Gastrocnemius medialis (tissue), 4 donors: ENCODE results near the gene MOSMO. TPM values are rescaled to one million over a fixed set of nuclear protein-coding genes. Genes with fewer than 3 reads are reported as not detected.
"Not testable (repeated sequence)": the region's sequence is repeated elsewhere in the genome, so short reads cannot be mapped to it uniquely, and the experiment has no call there.

Experiments used
- ATAC-seq, 2 donors: fragments of 150-250 bp; one replicate each; pipeline ENCODE4 v1.9.1; 2016
- DNase-seq, 2 donors: peaks; one replicate each; pipeline ENCODE4 v3.0.0-alpha.2; 2019
- H3K27ac ChIP-seq, 4 donors: fragments of 200-600 bp; sonication (generic); 1 replicate in 1 of 4; 2 replicates in 3 of 4; pipeline ENCODE4 v1.5.1; 2016 to 2018; ENCODE audit warnings: mild to moderate bottlenecking in 2 of 4, moderate library complexity in 1 of 4
- H3K27me3 ChIP-seq, 3 donors: fragments of 200-600 bp; sonication (generic) in 2 of 3; 1 replicate in 1 of 3; 2 replicates in 2 of 3; pipeline versions ENCODE4 v1.5.1 to v1.6.0; 2016 to 2019; ENCODE audit warnings: mild to moderate bottlenecking in 1 of 3, moderate library complexity in 1 of 3
- H3K36me3 ChIP-seq, 2 donors: fragments of 200-600 bp; sonication (generic) in 1 of 2; one replicate each; pipeline ENCODE4 v1.5.1; 2017 to 2018
- H3K4me1 ChIP-seq, 2 donors: fragments of 200-600 bp; sonication (generic) in 1 of 2; one replicate each; pipeline ENCODE4 v1.5.1; 2016 to 2017; ENCODE audit warnings: mild to moderate bottlenecking in 2 of 2
- H3K4me3 ChIP-seq, 4 donors: fragments of 200-600 bp; sonication (generic) in 3 of 4; 1 replicate in 1 of 4; 2 replicates in 3 of 4; pipeline ENCODE4 v1.5.1; 2016 to 2019; ENCODE audit warnings: mild to moderate bottlenecking in 2 of 4
- H3K9me3 ChIP-seq, 3 donors: fragments of 200-600 bp; sonication (generic) in 2 of 3; 1 replicate in 1 of 3; 2 replicates in 2 of 3; pipeline ENCODE4 v1.5.1; 2016 to 2019
- POLR2A ChIP-seq, 2 donors: fragments of 450-650 bp; IDR thresholded peaks; one replicate each; pipeline ENCODE4 v1.6.1; 2017; ENCODE audit warnings: antibody characterized with exemption in 2 of 2, mild to moderate bottlenecking in 2 of 2, moderate library complexity in 2 of 2
- in situ Hi-C, 4 donors: fragments of 200-750 bp; cut with MboI; loops; one replicate each; pipeline versions ENCODE4 v1.15.0 to v1.8.0; 2017; ENCODE audit warnings: low sequenced_read_pairs in 4 of 4
- intact Hi-C: fragments of 100-400 bp; cut with DNase I; formaldehyde crosslinking; loops from one replicate; pipeline ENCODE4 v1.15.1; 2023; ENCODE audit warnings: low total_unique reads
- total RNA-seq, 4 donors: library from RNA; depleted of rRNA; stranded (reverse); fragments of >200 nt; gene quantifications; one replicate each; pipeline versions ENCODE4 v1.1.0 to v1.2.3, GENCODE V29; 2016
- TF ChIP-seq, protein P1 (sequence below), 5 experiments: fragments of 450-650 bp in 3 of 5; fragments of 200-600 bp in 2 of 5; sonication (generic) in 2 of 5; IDR thresholded peaks in 4 of 5; conservative IDR thresholded peaks in 1 of 5; 1 replicate in 4 of 5; 2 replicates in 1 of 5; pipeline ENCODE4 v1.5.1; 2016 to 2019; ENCODE audit warnings: antibody characterized with exemption in 5 of 5, mild to moderate bottlenecking in 3 of 5, moderate library complexity in 3 of 5

Gene MOSMO
- total RNA-seq, 4 donors from 2014 or later: 12.6 to 17.6 (median 13.9) TPM

DNA sequence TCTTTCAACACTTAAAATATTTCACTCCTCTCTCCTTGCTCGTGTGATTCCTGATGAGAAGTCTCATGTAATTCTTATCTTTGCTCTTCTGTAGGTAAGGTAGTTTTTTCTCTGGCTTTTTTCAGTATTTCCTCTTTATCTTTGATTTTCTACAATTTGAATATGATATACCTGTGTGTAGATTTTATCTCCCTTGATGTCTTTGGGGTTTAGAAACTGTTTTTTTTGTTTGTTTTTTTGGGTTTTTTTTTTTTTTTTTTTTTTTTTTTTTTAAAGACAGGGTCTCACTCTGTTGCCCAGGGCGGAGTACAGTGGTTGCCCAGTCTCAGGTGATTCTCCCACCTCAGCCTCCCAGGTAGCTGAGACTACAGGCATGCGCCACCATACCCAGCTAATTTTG lies 26.6 kb downstream of the MOSMO start:
- in situ Hi-C loops (no loop called here), intact Hi-C loops (no loop called here)
- Histone ChIP-seq H3K27ac (no peak overlapping the region), H3K4me3 (no peak overlapping the region), H3K36me3 (peaks cover 0 to 7% of the 10 kb centered on the region in 2 donors), H3K4me1 (peaks cover 0 to 3% of the 10 kb centered on the region in 2 donors), H3K9me3 (no peaks in the 10 kb centered on the region), H3K27me3 (no peaks in the 10 kb centered on the region)
- TF ChIP-seq, protein P1, sequence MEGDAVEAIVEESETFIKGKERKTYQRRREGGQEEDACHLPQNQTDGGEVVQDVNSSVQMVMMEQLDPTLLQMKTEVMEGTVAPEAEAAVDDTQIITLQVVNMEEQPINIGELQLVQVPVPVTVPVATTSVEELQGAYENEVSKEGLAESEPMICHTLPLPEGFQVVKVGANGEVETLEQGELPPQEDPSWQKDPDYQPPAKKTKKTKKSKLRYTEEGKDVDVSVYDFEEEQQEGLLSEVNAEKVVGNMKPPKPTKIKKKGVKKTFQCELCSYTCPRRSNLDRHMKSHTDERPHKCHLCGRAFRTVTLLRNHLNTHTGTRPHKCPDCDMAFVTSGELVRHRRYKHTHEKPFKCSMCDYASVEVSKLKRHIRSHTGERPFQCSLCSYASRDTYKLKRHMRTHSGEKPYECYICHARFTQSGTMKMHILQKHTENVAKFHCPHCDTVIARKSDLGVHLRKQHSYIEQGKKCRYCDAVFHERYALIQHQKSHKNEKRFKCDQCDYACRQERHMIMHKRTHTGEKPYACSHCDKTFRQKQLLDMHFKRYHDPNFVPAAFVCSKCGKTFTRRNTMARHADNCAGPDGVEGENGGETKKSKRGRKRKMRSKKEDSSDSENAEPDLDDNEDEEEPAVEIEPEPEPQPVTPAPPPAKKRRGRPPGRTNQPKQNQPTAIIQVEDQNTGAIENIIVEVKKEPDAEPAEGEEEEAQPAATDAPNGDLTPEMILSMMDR (IDR thresholded peaks at IDR 0.05 in 4 of 5, conservative IDR thresholded peaks at IDR 0.05 in 1 of 5): no peak
- TF ChIP-seq POLR2A (IDR thresholded peaks at IDR 0.05): no peak
- ATAC-seq (no peak), DNase-seq (no peak)

DNA sequence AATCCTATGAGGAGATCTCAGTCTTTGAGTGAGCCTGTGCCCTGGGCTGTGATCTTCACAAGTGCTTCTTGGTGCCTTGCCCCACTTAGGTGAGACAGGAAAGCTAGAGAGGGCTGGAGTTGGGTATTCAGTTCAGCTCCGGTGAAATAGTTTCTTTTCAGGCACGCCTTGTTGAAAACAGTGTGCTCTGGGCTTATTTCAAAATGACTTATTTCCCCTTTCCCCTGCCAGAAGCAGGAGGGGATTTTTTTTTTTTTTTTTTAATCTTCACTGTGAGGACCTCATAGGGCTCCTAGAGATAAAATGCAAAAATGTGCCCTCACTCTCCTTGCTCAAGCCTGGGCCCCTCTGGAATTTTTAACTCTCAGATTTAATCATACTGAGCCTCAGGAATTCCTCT lies 27.2 kb downstream of the MOSMO start:
- Histone ChIP-seq H3K36me3 (peaks cover 0 to 7% of the 10 kb centered on the region in 2 donors), H3K4me1 (peaks cover 0 to 3% of the 10 kb centered on the region in 2 donors), H3K27ac (no peak overlapping the region), H3K27me3 (no peaks in the 10 kb centered on the region), H3K9me3 (no peaks in the 10 kb centered on the region), H3K4me3 (no peak overlapping the region)
- intact Hi-C loops (no loop called here), in situ Hi-C loops (no loop called here)
- no peak for TF ChIP-seq POLR2A (IDR thresholded peaks at IDR 0.05)
- TF ChIP-seq, protein P1 (IDR thresholded peaks at IDR 0.05 in 4 of 5, conservative IDR thresholded peaks at IDR 0.05 in 1 of 5): no peak
- ATAC-seq (no peak), DNase-seq (no peak)

DNA sequence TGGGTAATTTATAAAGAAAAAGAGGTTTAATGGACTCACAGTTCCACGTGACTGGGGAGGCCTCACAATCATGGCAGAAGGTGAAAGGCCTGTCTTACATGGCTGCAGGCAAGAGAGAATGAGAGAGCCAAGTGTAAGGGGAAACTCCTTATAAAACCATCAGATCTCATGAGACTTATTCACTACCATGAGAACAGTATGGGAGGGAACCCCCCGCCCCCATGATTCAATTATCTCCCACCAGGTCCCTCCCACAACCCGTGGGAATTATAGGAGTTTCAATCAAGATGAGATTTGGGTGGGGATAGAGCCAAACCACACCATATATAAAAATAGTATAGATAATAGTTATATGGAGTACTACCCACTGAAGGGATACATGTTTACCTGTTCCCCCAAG lies 36.0 kb downstream of the MOSMO start:
- H3K4me3 ChIP-seq, H3K36me3 ChIP-seq, DNase-seq, in situ Hi-C loops, H3K27ac ChIP-seq, H3K9me3 ChIP-seq, ATAC-seq, intact Hi-C loops, H3K27me3 ChIP-seq, H3K4me1 ChIP-seq: not testable (repeated sequence)

DNA sequence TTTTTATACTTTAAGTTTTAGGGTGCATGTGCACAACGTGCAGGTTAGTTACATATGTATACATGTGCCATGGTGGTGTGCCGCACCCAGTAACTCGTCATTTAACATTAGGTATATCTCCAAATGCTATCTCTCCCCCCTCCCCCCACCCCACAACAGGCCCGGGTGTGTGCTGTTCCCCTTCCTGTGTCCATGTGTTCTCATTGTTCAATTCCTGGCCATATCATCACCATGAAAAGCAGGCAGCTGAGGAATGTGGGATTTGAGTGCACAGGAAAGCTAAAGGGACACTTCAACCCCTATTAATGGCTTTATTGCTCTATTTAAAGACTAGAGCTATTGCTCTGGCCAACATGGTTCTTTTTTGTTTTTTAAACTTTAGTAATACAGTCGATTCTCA lies 38.0 kb downstream of the MOSMO start:
- in situ Hi-C loops, intact Hi-C loops, ATAC-seq, H3K27ac ChIP-seq, H3K36me3 ChIP-seq, H3K4me3 ChIP-seq, H3K4me1 ChIP-seq, H3K27me3 ChIP-seq, H3K9me3 ChIP-seq, DNase-seq: not testable (repeated sequence)

DNA sequence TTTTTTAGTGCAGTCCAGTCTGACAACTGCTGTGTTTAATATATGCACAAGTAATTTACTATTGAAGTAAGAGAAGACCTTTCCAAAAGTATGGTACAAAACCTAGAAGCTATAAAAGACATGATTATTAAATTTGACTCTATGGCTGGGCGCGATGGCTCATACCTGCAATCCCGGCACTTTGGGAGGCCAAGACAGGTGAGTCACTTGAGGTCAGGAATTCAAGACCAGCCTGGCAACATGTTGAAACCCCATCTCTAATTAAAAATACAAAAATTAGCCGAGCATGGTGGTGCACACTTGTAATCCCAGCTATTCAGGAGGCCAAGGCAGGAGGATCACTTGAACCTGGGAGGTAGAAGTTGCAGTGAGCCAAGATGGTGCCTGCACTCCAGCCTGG lies 43.1 kb downstream of the MOSMO start:
- ATAC-seq: no peak
- in situ Hi-C loops: no loop called here

DNA sequence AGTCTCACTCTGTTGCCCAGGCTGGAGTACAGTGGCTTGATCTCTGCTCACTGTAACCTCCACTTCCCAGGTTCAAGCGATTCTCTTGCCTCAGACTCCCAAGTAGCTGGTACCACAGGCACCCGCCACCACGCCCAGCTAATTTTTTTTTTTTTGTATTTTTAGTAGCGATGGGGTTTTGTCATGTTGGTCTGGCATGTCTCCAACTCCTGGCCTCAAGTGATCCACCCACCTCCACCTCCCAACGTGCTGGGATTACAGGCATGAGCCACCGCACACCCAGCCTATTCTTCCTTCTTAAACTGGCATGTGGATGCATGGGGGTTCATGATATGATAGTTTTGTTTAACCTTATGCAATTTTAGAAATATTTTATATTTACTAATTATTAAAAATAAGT lies 45.1 kb downstream of the MOSMO start:
- DNase-seq (no peak), ATAC-seq (no peak)
- intact Hi-C loops (no loop called here), in situ Hi-C loops (no loop called here)
- no peak for TF ChIP-seq POLR2A (IDR thresholded peaks at IDR 0.05)
- TF ChIP-seq, protein P1 (IDR thresholded peaks at IDR 0.05 in 4 of 5, conservative IDR thresholded peaks at IDR 0.05 in 1 of 5): no peak
- Histone ChIP-seq H3K9me3 (no peaks in the 10 kb centered on the region), H3K36me3 (no peaks in the 10 kb centered on the region), H3K27me3 (no peaks in the 10 kb centered on the region), H3K27ac (no peak overlapping the region), H3K4me3 (no peak overlapping the region), H3K4me1 (no peaks in the 10 kb centered on the region)

More for the DNA sequence above, 43.1 kb downstream of the MOSMO start:
- H3K9me3 ChIP-seq: no peaks in the 10 kb centered on the region
- TF ChIP-seq POLR2A (IDR thresholded peaks at IDR 0.05): no peak
- TF ChIP-seq, protein P1 (IDR thresholded peaks at IDR 0.05 in 4 of 5, conservative IDR thresholded peaks at IDR 0.05 in 1 of 5): no peak
- peaks cover 0 to 5% of the 10 kb centered on the region in 2 donors for H3K4me1 ChIP-seq
- no peak for DNase-seq
- no peak overlapping the region for H3K4me3 ChIP-seq
- intact Hi-C loops: no loop called here
- no peak overlapping the region for H3K27ac ChIP-seq
- H3K27me3 ChIP-seq: no peaks in the 10 kb centered on the region
- H3K36me3 ChIP-seq: no peaks in the 10 kb centered on the region
